HepG2 (cell line): ENCODE results near the gene CFTR.

Experiments used
- CTCF ChIP-seq: sonication (generic); formaldehyde crosslinking; IDR thresholded peaks from 2 replicates; pipeline ENCODE4 v1.5.0; 2020; ENCODE audit warnings: mild to moderate bottlenecking, missing genetic modification reagents, moderate library complexity
- JUND ChIP-seq: sonication (generic); formaldehyde crosslinking; IDR thresholded peaks from 2 replicates; pipeline ENCODE4 v1.8.0; 2022; ENCODE audit warnings: mild to moderate bottlenecking, missing genetic modification reagents
- ZNF619 ChIP-seq: sonication (generic); formaldehyde crosslinking; IDR thresholded peaks from 2 replicates; pipeline ENCODE4 v1.4.0; 2020; ENCODE audit warnings: mild to moderate bottlenecking, missing genetic modification reagents

DNA sequence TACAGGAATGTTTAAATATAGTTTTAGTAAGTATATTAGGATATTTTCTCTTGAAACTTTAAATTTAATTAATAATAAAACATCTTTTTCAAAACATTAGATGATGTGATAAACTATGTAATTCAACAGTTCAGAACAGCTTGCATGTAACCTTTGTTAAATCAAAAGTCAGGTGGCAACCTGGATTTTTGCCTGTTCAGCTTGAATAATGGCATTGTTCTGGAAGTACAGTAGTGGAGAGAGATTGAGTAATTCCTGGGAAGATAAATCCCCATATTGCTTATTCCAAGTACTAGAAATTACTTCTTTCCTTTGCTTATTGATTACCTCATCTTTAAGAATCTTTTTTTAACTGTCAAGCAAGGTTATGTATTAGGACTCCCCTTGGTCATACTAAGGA, 20.1 kb upstream of the CFTR start:
- TF ChIP-seq ZNF619 (CRISPR knock-in tag) (no peak), JUND (CRISPR knock-in tag) (no peak), CTCF (CRISPR knock-in tag) (no peak)
